GM19467 (cell line): ENCODE measurements around the gene ABLIM2.
A peak's percentile ranks its signal among the peaks of the same experiment; 100 is the strongest.

Experiments used
- ATAC-seq: cut with Tn5 transposase; IDR thresholded peaks from one replicate; pipeline ENCODE4 v1.9.1; 2021; ENCODE audit warnings: mild to moderate bottlenecking, moderate library complexity; ENCODE audit not compliant: unreplicated experiment

ABLIM2 gene

GRCh38 chr4:8194306-8195242, 36.0 kb upstream of the ABLIM2 start:
- no peak for ATAC-seq

GRCh38 chr4:8192748-8193738, 34.4 kb upstream of the ABLIM2 start:
- peak; percentile 89 for ATAC-seq

GRCh38 chr4:8191136-8191747, 32.6 kb upstream of the ABLIM2 start:
- ATAC-seq = peak; percentile 38

- no peak for ATAC-seq
These were observed 31.2 kb upstream of the ABLIM2 start for GRCh38 chr4:8189551-8190466.

GRCh38 chr4:8188743-8189550, 30.3 kb upstream of the ABLIM2 start:
- ATAC-seq = no peak

- no peak for ATAC-seq
These were observed 29.5 kb upstream of the ABLIM2 start for GRCh38 chr4:8188085-8188484.

GRCh38 chr4:8185930-8186329, 27.3 kb upstream of the ABLIM2 start:
- no peak for ATAC-seq

GRCh38 chr4:8185295-8185694, 26.7 kb upstream of the ABLIM2 start:
- no peak for ATAC-seq

GRCh38 chr4:8184061-8184460, 25.4 kb upstream of the ABLIM2 start:
- ATAC-seq = no peak

GRCh38 chr4:8182858-8183725, 24.5 kb upstream of the ABLIM2 start:
- no peak for ATAC-seq

GRCh38 chr4:8182294-8182693, 23.7 kb upstream of the ABLIM2 start:
- ATAC-seq = no peak

GRCh38 chr4:8181844-8182243, 23.2 kb upstream of the ABLIM2 start:
- ATAC-seq = no peak

- ATAC-seq = no peak
These were observed 22.5 kb upstream of the ABLIM2 start for GRCh38 chr4:8181119-8181518.

- ATAC-seq = no peak
These were observed 21.9 kb upstream of the ABLIM2 start for GRCh38 chr4:8180310-8181093.

- ATAC-seq = no peak
These were observed 21.2 kb upstream of the ABLIM2 start for GRCh38 chr4:8179771-8180170.

GRCh38 chr4:8179074-8179473, 20.5 kb upstream of the ABLIM2 start:
- ATAC-seq = no peak

- ATAC-seq = no peak
These were observed 19.3 kb upstream of the ABLIM2 start for GRCh38 chr4:8177956-8178355.
